BLaER1 (cell line): ENCODE measurements around the gene PAPSS1.

Source experiments
- H3K27ac ChIP-seq: shearing (Covaris generic); formaldehyde crosslinking; 2 replicates; pipeline ENCODE4 v1.8.1; 2022
- H3K27me3 ChIP-seq: shearing (Covaris generic); formaldehyde crosslinking; 2 replicates; pipeline ENCODE4 v1.8.1; 2022
- H3K36me3 ChIP-seq: shearing (Covaris generic); formaldehyde crosslinking; 2 replicates; pipeline ENCODE4 v1.8.1; 2022
- H3K4me1 ChIP-seq: shearing (Covaris generic); formaldehyde crosslinking; 2 replicates; pipeline ENCODE4 v1.8.1; 2022
- H3K4me2 ChIP-seq: shearing (Covaris generic); formaldehyde crosslinking; 2 replicates; pipeline ENCODE4 v1.8.1; 2022
- H3K4me3 ChIP-seq: shearing (Covaris generic); formaldehyde crosslinking; 2 replicates; pipeline ENCODE4 v1.8.1; 2022
- H3K9ac ChIP-seq: shearing (Covaris generic); formaldehyde crosslinking; 2 replicates; pipeline ENCODE4 v1.8.1; 2022
- H3K9me3 ChIP-seq: shearing (Covaris generic); formaldehyde crosslinking; 2 replicates; pipeline ENCODE4 v1.8.1; 2022
- H4K20me1 ChIP-seq: shearing (Covaris generic); formaldehyde crosslinking; 2 replicates; pipeline ENCODE4 v1.8.1; 2022
- Cebpa-rat ChIP-seq: shearing (Covaris generic); IDR thresholded peaks from 2 replicates; pipeline ENCODE4 v1.8.1; 2022

Gene PAPSS1

DNA sequence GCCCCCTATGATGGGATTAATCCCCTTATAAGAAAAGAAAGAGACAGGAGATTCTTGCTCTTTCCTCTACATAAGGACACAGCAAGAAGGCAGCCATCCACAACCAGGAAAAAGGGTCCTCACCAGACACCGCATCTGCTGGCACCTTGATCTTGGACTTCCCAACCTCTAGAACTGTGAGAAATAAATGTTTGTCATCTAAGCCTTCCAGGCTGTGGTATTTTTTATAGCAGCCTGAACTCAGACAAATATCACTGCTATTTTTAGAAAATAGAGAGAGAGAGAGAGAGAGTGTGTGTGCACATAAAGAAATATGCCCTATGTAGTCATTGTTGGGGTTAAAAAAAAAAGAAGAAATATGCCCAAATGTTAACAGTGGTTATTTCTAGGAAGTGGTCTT is 104.2 kb downstream of the PAPSS1 start:
- H3K9ac ChIP-seq = no peak overlapping the region
- H3K27ac ChIP-seq = no peak overlapping the region
- no peaks in the 10 kb centered on the region for H4K20me1 ChIP-seq
- H3K4me3 ChIP-seq = no peak overlapping the region
- H3K4me2 ChIP-seq = no peak overlapping the region
- peaks cover 27% of the 10 kb centered on the region for H3K36me3 ChIP-seq
- TF ChIP-seq Cebpa-rat = no peak
- peaks cover 6% of the 10 kb centered on the region for H3K4me1 ChIP-seq
- peaks cover 19% of the 10 kb centered on the region for H3K9me3 ChIP-seq
- no peaks in the 10 kb centered on the region for H3K27me3 ChIP-seq

DNA sequence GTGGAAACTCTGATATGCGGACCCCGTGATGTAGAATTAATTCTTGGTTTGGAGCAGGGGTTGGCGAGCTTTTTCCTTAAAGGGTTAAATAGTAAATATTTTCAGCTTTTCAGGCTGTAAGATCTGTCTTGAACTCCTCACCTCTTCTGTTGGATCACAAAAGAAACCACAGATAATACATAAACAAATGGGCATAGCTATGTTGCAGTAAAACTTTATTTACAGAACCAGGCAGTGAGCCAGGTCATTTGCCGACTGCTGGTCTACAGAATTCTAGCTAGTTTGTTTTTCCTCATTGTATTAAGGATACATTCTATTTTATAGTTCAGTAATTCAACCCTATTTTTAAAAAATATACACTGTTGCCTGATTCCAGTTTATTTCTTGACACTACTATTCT is 116.6 kb downstream of the PAPSS1 start:
- Histone ChIP-seq H3K27ac (no peak overlapping the region), H3K36me3 (no peaks in the 10 kb centered on the region), H3K4me2 (no peak overlapping the region), H3K27me3 (no peaks in the 10 kb centered on the region), H3K4me3 (no peak overlapping the region), H3K9me3 (no peaks in the 10 kb centered on the region), H4K20me1 (no peaks in the 10 kb centered on the region), H3K4me1 (no peaks in the 10 kb centered on the region), H3K9ac (no peak overlapping the region)
- TF ChIP-seq Cebpa-rat = no peak

DNA sequence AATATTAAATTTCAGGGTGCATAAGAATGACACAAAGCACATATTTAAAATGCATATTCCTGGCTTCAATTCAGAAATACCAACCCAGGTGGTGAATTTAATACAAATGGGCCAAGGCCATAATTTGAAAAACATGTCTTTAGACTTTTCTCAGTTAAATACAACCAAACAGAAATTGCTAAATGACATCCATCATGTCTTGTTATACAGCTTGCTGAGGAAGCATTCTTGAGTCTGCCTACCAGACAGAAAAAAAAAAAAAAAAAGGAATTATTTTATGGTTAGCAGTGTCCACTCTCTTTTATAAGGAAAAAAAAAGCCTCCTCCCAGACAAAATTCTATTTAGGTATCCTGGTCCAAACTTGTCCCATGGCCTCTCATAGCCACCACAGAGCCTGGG is 119.1 kb downstream of the PAPSS1 start:
- H3K27ac ChIP-seq = no peak overlapping the region
- no peak for TF ChIP-seq Cebpa-rat
- H3K9ac ChIP-seq = no peak overlapping the region
- no peaks in the 10 kb centered on the region for H4K20me1 ChIP-seq
- H3K27me3 ChIP-seq = no peaks in the 10 kb centered on the region
- no peak overlapping the region for H3K4me3 ChIP-seq
- no peaks in the 10 kb centered on the region for H3K4me1 ChIP-seq
- no peak overlapping the region for H3K4me2 ChIP-seq
- H3K9me3 ChIP-seq = no peaks in the 10 kb centered on the region
- no peaks in the 10 kb centered on the region for H3K36me3 ChIP-seq

DNA sequence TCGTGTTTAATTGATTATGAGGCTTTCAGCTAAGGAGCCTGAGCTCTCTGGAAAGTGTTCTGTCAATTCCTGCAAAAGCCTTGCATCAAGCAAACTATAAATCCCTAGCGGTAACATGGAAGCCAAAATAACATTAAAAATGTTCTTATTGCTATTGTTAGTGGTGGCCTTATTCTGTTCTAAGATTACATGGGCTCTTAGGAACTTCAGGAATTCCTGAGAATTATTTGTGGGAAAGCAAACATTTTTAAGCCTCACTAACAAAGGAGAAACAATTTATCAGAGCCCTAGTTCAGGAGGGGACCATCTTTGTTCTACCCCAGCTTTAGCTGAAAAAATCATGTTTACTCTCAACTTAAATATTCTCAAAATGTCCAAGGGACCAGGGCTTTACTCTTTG is 119.6 kb downstream of the PAPSS1 start:
- H3K36me3 ChIP-seq = no peaks in the 10 kb centered on the region

DNA sequence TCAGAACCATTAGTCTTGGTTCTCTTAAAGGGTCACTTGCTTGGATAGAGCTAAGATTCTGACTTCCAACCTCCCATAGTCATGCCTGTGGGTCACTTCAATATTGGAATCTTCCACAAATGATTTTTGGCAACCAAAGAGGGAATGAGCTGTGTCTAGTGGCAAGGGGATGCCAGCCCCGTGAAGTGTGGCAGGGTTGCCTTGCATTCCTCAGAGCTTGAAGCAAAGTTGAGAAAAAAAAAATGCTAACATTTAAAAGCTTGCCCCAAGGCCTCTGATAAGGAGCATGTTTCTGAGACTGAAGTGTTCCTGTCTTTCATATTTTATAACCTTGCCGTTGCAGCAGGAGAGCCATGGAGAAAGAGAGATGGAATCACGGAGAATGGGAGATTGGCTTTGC is 120.2 kb downstream of the PAPSS1 start:
- no peaks in the 10 kb centered on the region for H4K20me1 ChIP-seq
- no peak for TF ChIP-seq Cebpa-rat
- no peak overlapping the region for H3K4me3 ChIP-seq
- no peak overlapping the region for H3K9ac ChIP-seq
- no peak overlapping the region for H3K27ac ChIP-seq
- H3K36me3 ChIP-seq = no peaks in the 10 kb centered on the region
- no peaks in the 10 kb centered on the region for H3K9me3 ChIP-seq
- no peak overlapping the region for H3K4me2 ChIP-seq
- no peaks in the 10 kb centered on the region for H3K4me1 ChIP-seq
- H3K27me3 ChIP-seq = no peaks in the 10 kb centered on the region

More for the DNA sequence above, 119.6 kb downstream of the PAPSS1 start:
- H3K4me3 ChIP-seq = no peak overlapping the region
- no peak overlapping the region for H3K9ac ChIP-seq
- H4K20me1 ChIP-seq = no peaks in the 10 kb centered on the region
- no peaks in the 10 kb centered on the region for H3K27me3 ChIP-seq
- no peak for TF ChIP-seq Cebpa-rat
- H3K9me3 ChIP-seq = no peaks in the 10 kb centered on the region
- H3K4me2 ChIP-seq = no peak overlapping the region
- H3K4me1 ChIP-seq = no peaks in the 10 kb centered on the region
- H3K27ac ChIP-seq = no peak overlapping the region

DNA sequence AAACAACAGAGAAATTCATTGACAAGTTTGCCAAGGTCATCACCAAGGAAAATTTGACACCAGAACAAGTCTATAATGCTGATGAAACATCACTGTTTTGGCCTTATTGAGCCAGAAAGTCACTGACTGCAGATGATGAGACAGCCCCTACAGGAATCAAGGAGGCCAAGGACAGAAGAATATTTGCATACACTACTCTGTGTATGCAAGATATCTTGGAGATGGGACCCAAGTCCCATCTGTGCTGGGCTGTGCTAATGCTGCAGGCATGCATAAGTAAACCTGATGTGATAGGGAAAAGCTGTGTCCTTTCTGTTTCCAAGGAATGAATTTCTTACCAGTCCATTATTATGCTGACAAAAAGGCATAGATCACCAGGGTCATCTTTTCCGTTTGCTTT is 126.8 kb downstream of the PAPSS1 start:
- Histone ChIP-seq H3K4me1 (no peaks in the 10 kb centered on the region), H3K4me3 (no peak overlapping the region), H3K27ac (no peak overlapping the region), H3K36me3 (no peaks in the 10 kb centered on the region), H3K9ac (no peak overlapping the region), H3K27me3 (no peaks in the 10 kb centered on the region), H4K20me1 (no peaks in the 10 kb centered on the region), H3K9me3 (no peaks in the 10 kb centered on the region), H3K4me2 (no peak overlapping the region)
- TF ChIP-seq Cebpa-rat = no peak

DNA sequence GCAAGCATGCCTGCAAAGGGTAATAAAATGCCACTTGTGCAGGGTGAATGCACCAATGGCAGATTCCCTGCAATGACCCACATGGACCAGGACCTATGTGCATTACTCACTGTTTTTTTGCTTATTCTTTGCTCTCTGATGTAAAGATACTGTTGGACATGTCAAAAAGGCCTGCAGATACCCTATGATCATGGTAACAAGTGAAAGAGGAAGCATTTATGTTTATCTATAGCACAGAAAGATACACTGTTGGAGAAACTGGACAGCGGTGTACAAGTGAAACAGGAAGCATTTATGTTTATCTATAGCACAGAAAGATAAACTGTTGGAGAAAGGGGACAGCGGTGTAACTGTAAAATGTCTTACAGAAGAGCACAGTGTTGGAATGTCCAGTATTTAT is 127.5 kb downstream of the PAPSS1 start:
- Histone ChIP-seq H3K36me3 (no peaks in the 10 kb centered on the region), H3K9ac (no peak overlapping the region), H3K9me3 (no peaks in the 10 kb centered on the region), H3K4me1 (no peaks in the 10 kb centered on the region), H3K4me2 (no peak overlapping the region), H3K27ac (no peak overlapping the region), H3K4me3 (no peak overlapping the region), H4K20me1 (no peaks in the 10 kb centered on the region), H3K27me3 (no peaks in the 10 kb centered on the region)
- TF ChIP-seq Cebpa-rat = no peak

DNA sequence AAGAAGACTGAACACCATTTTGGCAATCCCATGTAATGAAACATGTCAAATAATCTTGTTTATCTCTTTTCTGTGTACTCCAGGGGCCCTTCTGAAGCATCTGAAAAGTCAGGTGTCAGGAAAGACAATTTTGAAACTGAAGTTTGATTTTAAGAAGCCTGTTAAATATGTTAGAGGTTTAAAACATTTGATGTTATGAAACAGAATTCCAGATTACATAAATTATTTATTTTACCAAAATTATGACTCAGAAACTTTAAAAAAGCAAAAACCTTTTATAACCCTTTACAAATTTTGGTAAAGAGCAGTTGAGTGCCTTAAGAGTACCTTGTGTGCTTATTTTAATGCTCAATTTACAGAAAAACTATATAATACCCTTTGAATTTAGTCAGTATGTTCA is 130.8 kb downstream of the PAPSS1 start:
- H3K9ac ChIP-seq = no peak overlapping the region

DNA sequence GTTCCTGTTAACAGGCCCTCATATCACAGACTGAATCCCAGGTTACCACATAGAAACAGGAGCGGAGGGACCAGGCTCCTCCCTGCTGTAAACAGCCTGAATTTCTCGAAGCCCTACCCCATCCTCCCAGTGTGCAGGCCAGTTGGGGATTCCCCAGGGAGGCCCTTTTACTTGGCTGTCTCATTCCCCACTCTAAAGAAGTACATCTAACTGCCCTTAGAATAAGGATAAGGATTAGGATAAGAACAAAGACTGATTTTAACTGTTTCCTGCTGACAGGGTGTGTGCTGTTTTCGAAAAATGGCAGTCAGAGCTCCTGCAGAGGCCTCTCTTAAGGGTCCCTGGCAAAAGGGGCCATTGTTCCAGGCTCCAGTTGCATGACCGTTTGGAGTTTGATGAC is 133.7 kb downstream of the PAPSS1 start:
- Histone ChIP-seq H4K20me1 (no peaks in the 10 kb centered on the region), H3K27me3 (no peaks in the 10 kb centered on the region), H3K27ac (no peak overlapping the region), H3K4me1 (no peaks in the 10 kb centered on the region), H3K36me3 (no peaks in the 10 kb centered on the region), H3K4me3 (no peak overlapping the region), H3K9ac (no peak overlapping the region), H3K9me3 (no peaks in the 10 kb centered on the region), H3K4me2 (no peak overlapping the region)
- TF ChIP-seq Cebpa-rat = no peak

More for the DNA sequence above, 130.8 kb downstream of the PAPSS1 start:
- TF ChIP-seq Cebpa-rat = no peak
- no peaks in the 10 kb centered on the region for H3K9me3 ChIP-seq
- no peak overlapping the region for H3K4me2 ChIP-seq
- H4K20me1 ChIP-seq = no peaks in the 10 kb centered on the region
- H3K27ac ChIP-seq = no peak overlapping the region
- H3K27me3 ChIP-seq = no peaks in the 10 kb centered on the region
- H3K4me1 ChIP-seq = no peaks in the 10 kb centered on the region
- no peaks in the 10 kb centered on the region for H3K36me3 ChIP-seq
- no peak overlapping the region for H3K4me3 ChIP-seq

DNA sequence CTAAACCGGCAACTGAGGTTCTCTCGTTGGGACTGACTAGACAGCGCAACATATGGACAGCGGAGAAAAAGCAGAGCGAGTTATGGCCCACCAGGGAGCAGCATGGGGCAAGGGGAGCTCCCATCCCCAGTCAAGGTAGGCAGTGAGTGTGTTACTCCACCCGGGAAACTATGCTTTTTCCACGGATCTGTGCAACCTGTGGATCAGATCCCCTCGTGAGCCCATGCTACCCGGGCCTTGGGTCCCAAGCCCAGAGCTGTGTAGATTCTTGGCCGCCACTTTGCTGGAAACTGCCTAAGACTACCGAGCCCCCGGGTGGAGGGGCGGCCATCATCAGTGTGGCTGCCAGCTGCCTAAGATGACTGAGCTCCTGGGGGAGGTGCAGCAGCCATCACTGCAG is 140.9 kb downstream of the PAPSS1 start:
- no peak overlapping the region for H3K4me3 ChIP-seq
- TF ChIP-seq Cebpa-rat = no peak
- H3K9me3 ChIP-seq = no peaks in the 10 kb centered on the region
- no peaks in the 10 kb centered on the region for H3K27me3 ChIP-seq
- no peaks in the 10 kb centered on the region for H3K4me1 ChIP-seq
- H4K20me1 ChIP-seq = no peaks in the 10 kb centered on the region
- no peak overlapping the region for H3K9ac ChIP-seq
- H3K36me3 ChIP-seq = no peaks in the 10 kb centered on the region
- H3K27ac ChIP-seq = no peak overlapping the region
- no peak overlapping the region for H3K4me2 ChIP-seq

DNA sequence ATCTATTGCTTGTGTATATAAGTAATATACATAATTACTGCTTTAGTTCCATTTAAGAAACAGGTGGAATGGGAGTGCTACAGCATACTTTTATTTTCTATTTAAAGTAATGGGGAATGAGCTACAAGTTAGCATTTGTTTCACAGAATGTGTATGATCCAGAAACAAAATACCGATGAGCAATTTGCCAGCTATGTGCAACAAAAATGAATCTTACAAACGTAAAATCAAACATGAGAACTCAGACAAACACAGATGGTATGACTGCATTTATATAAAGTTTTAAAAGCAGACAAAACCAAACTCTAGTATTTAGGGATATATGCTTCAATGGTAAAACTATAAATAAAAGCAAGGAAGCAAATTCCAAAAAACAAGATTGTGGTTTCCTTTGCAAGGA is 141.7 kb downstream of the PAPSS1 start:
- Histone ChIP-seq H3K4me2 (no peak overlapping the region), H3K27me3 (no peaks in the 10 kb centered on the region), H3K9ac (no peak overlapping the region), H3K9me3 (no peaks in the 10 kb centered on the region), H3K4me3 (no peak overlapping the region), H3K27ac (no peak overlapping the region), H3K36me3 (no peaks in the 10 kb centered on the region), H4K20me1 (no peaks in the 10 kb centered on the region), H3K4me1 (no peaks in the 10 kb centered on the region)
- TF ChIP-seq Cebpa-rat = no peak
